Measurements from ENCODE around the gene CAMK4. TPM values are rescaled to one million over a fixed set of nuclear protein-coding genes. Genes with fewer than 3 reads are reported as not detected.

The CAMK4 gene
- total RNA-seq, 1 experiment from 2014 or later, result 6.3 TPM

DNA sequence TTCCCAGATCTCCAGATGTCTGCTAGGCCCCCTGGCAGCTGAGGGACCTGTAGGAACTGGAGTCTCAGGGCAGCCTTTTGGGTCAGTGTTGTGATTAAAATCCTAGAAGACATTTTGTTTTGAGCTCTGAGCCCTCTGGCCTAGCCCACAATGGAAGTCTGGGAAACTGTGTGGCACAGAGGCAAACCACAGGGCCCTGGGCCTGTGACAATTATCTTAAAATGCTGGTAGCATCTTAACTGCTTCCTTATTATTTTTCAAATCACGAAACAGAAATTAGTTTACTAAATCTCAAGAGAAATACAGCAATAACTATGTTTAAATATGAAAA lies 162.6 kb downstream of the CAMK4 start:
- no peak overlapping the region for H2BK120ac ChIP-seq (ENCODE audit: low read depth, low read length, poor library complexity, severe bottlenecking)
- H3K4me2 ChIP-seq (ENCODE audit: insufficient read depth, insufficient read length, low read length), result no peak overlapping the region
- no peak overlapping the region for H4K5ac ChIP-seq (ENCODE audit: insufficient read length, low read depth, low read length)
- H3K36me3 Mint-ChIP-seq (ENCODE audit: insufficient read depth in 1 of 3, low read depth in 3 of 3), result no peaks in the 10 kb centered on the region
- no peak overlapping the region for H3K56ac ChIP-seq (ENCODE audit: insufficient read length, low read depth, low read length)
- no peaks in the 10 kb centered on the region for H3K79me2 ChIP-seq (ENCODE audit: insufficient read depth, low read length)
- no peaks in the 10 kb centered on the region for H4K20me1 ChIP-seq (ENCODE audit: control insufficient read depth, insufficient read depth, insufficient read length)
- no peaks in the 10 kb centered on the region for H3K9me3 ChIP-seq (ENCODE audit: control insufficient read depth, low read depth, low read length)
- H2BK15ac ChIP-seq (ENCODE audit: low read depth, low read length), result no peak overlapping the region
- no peak overlapping the region for H3K27ac ChIP-seq (ENCODE audit: insufficient read length, low read depth, low read length)
- no peak overlapping the region for H3K4me3 Mint-ChIP-seq
- no peak overlapping the region for H2AFZ ChIP-seq (ENCODE audit: low read length)
- no peak overlapping the region for H3K9ac ChIP-seq (ENCODE audit: extremely low read depth, insufficient read length, low read length)
- no peak overlapping the region for H3K23ac ChIP-seq (ENCODE audit: insufficient read length, low read depth, low read length)
- H3K27me3 ChIP-seq (ENCODE audit: insufficient read depth, low read length), result no peaks in the 10 kb centered on the region
- no peak overlapping the region for H3K14ac ChIP-seq (ENCODE audit: insufficient read depth, low read length)
- TF ChIP-seq, protein P1, sequence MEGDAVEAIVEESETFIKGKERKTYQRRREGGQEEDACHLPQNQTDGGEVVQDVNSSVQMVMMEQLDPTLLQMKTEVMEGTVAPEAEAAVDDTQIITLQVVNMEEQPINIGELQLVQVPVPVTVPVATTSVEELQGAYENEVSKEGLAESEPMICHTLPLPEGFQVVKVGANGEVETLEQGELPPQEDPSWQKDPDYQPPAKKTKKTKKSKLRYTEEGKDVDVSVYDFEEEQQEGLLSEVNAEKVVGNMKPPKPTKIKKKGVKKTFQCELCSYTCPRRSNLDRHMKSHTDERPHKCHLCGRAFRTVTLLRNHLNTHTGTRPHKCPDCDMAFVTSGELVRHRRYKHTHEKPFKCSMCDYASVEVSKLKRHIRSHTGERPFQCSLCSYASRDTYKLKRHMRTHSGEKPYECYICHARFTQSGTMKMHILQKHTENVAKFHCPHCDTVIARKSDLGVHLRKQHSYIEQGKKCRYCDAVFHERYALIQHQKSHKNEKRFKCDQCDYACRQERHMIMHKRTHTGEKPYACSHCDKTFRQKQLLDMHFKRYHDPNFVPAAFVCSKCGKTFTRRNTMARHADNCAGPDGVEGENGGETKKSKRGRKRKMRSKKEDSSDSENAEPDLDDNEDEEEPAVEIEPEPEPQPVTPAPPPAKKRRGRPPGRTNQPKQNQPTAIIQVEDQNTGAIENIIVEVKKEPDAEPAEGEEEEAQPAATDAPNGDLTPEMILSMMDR (conservative IDR thresholded peaks at IDR 0.05), result no peak
- H4K8ac ChIP-seq (replicated peaks; ENCODE audit: insufficient read length, low read depth, low read length), result no peak overlapping the region
- no peak overlapping the region for H3K4ac ChIP-seq (ENCODE audit: low read depth, low read length)
- no peak overlapping the region for H2BK20ac ChIP-seq (ENCODE audit: low read depth, low read length, poor library complexity, severe bottlenecking)
- H3K4me1 ChIP-seq (ENCODE audit: insufficient read depth, low read length), result no peaks in the 10 kb centered on the region
- H3K79me1 ChIP-seq (ENCODE audit: insufficient read depth, low read depth, low read length, poor library complexity, severe bottlenecking), result no peaks in the 10 kb centered on the region
- H3T11ph ChIP-seq (ENCODE audit: low read length), result no peak overlapping the region
- H3K23me2 ChIP-seq (ENCODE audit: insufficient read length, low read depth, low read length, poor library complexity, severe bottlenecking), result no peaks in the 10 kb centered on the region
- H3K27me3 Mint-ChIP-seq (ENCODE audit: low read depth), result no peaks in the 10 kb centered on the region
- H3K9me3 Mint-ChIP-seq, result no peaks in the 10 kb centered on the region
- no peak overlapping the region for H2BK12ac ChIP-seq (ENCODE audit: insufficient read length, low read depth, low read length)
- no peak overlapping the region for H2AK5ac ChIP-seq (ENCODE audit: insufficient read length, low read length)
- no peak overlapping the region for H4K91ac ChIP-seq (ENCODE audit: insufficient read length, low read depth, low read length)
- H3K18ac ChIP-seq (ENCODE audit: insufficient read length, low read depth, low read length), result no peak overlapping the region
- DNase-seq, result no peak
- no peak overlapping the region for H2BK5ac ChIP-seq (ENCODE audit: insufficient read length, low read length)
- no peak overlapping the region; a peak in 1 of 7 replicates for H3K27ac Mint-ChIP-seq
- no CpG with 5 or more reads among the region's 1 CpG for WGBS (ENCODE audit: extremely low coverage, insufficient read length, low lambda C conversion rate)
- no peaks in the 10 kb centered on the region for H3K4me1 Mint-ChIP-seq
